GM12801 (cell line): Measurements from ENCODE around the gene RAB40C.

Experiments
- CTCF ChIP-seq: IDR thresholded peaks from one replicate; pipeline ENCODE4 v1.5.1; 2011; ENCODE audit warnings: control low read depth; ENCODE audit not compliant: insufficient read length; ENCODE audit errors: extremely low read depth

The RAB40C gene

GRCh38 chr16:667113-667779 is 77.4 kb downstream of the RAB40C start:
- TF ChIP-seq CTCF, result no peak

- TF ChIP-seq CTCF, result no peak
Measured at GRCh38 chr16:667780-668518, 78.1 kb downstream of the RAB40C start, which contains the start of gene RHOT2. Gene RHOT2 (plus strand): TSS chr16:668132. CDS start chr16:668200, 68 bp downstream.

- TF ChIP-seq CTCF, result no peak
Measured at GRCh38 chr16:668519-669171, 78.8 kb downstream of the RAB40C start.

- TF ChIP-seq CTCF, result no peak
Measured at GRCh38 chr16:669666-670065, 79.8 kb downstream of the RAB40C start.

GRCh38 chr16:670485-671352 is 80.9 kb downstream of the RAB40C start:
- TF ChIP-seq CTCF, result no peak

- no peak for TF ChIP-seq CTCF
Measured at GRCh38 chr16:671353-672131, 81.7 kb downstream of the RAB40C start.
